ENCODE results near the gene GALT. TPM values are rescaled to one million over a fixed set of nuclear protein-coding genes. Genes with fewer than 3 reads are reported as not detected.

GALT gene
- total RNA-seq, 1 experiment from 2014 or later: 27.6 TPM

DNA sequence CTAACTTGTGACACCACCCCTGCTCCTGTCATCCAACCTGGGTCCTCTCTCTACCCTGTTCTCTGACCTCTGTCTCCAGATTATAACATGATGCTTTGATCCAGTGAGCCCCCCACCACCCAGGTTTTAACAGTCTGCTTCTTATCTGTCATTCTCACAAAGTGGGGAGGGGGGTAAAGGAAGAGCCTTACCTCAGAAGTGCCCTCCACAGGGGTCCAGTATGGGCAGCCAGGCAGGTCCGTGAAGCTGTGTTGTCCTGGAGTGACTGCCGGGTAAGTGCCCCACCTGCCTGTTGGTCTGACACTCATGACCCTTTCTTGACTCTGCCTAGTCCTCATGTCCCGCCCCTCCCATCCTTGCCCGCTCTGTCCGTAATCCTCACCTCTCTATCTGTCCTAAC is 8.9 kb downstream of the GALT start:
- no peaks in the 10 kb centered on the region for H3K9me3 ChIP-seq (ENCODE audit: low read depth, low read length, poor library complexity, severe bottlenecking)
- no peaks in the 10 kb centered on the region for H3K27me3 ChIP-seq (replicated peaks; ENCODE audit: insufficient read depth, low read depth, low read length, poor library complexity)
- no TSS peak for BruUV-seq (replicated peaks)
- H3K36me3 ChIP-seq (ENCODE audit: insufficient read depth, low read length, poor library complexity, severe bottlenecking): no peaks in the 10 kb centered on the region
- CTCF ChIA-PET: no interaction called here
- intact Hi-C loops (cut with micrococcal nuclease; ENCODE audit: unreplicated experiment): no loop called here
- POLR2A ChIA-PET (ENCODE audit: low non-redundant PET): no interaction called here
- no peak for TF ChIP-seq EZH2 (IDR thresholded peaks at IDR 0.05; ENCODE audit: borderline replicate concordance, low read depth, low read length, poor library complexity, severe bottlenecking)
- TF ChIP-seq, protein P1, sequence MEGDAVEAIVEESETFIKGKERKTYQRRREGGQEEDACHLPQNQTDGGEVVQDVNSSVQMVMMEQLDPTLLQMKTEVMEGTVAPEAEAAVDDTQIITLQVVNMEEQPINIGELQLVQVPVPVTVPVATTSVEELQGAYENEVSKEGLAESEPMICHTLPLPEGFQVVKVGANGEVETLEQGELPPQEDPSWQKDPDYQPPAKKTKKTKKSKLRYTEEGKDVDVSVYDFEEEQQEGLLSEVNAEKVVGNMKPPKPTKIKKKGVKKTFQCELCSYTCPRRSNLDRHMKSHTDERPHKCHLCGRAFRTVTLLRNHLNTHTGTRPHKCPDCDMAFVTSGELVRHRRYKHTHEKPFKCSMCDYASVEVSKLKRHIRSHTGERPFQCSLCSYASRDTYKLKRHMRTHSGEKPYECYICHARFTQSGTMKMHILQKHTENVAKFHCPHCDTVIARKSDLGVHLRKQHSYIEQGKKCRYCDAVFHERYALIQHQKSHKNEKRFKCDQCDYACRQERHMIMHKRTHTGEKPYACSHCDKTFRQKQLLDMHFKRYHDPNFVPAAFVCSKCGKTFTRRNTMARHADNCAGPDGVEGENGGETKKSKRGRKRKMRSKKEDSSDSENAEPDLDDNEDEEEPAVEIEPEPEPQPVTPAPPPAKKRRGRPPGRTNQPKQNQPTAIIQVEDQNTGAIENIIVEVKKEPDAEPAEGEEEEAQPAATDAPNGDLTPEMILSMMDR (conservative IDR thresholded peaks at IDR 0.05; ENCODE audit: low read depth, low read length): no peak
- no peak overlapping the region for H3K27ac ChIP-seq (ENCODE audit: low read depth, low read length, poor library complexity, severe bottlenecking)
- DNase-seq (ENCODE audit: low spot score): no peak
- no peak overlapping the region for H3K4me3 ChIP-seq (ENCODE audit: low read depth, low read length, poor library complexity, severe bottlenecking)
- H3K4me1 ChIP-seq (ENCODE audit: insufficient read depth, low read length, poor library complexity, severe bottlenecking): peaks cover 25% of the 10 kb centered on the region

- Histone ChIP-seq H3K4me1 (ENCODE audit: insufficient read depth, low read length, poor library complexity, severe bottlenecking) (peaks cover 25% of the 10 kb centered on the region), H3K4me3 (ENCODE audit: low read depth, low read length, poor library complexity, severe bottlenecking) (no peak overlapping the region), H3K36me3 (ENCODE audit: insufficient read depth, low read length, poor library complexity, severe bottlenecking) (no peaks in the 10 kb centered on the region), H3K9me3 (ENCODE audit: low read depth, low read length, poor library complexity, severe bottlenecking) (no peaks in the 10 kb centered on the region), H3K27me3 (replicated peaks; ENCODE audit: insufficient read depth, low read depth, low read length, poor library complexity) (no peaks in the 10 kb centered on the region), H3K27ac (ENCODE audit: low read depth, low read length, poor library complexity, severe bottlenecking) (no peak overlapping the region)
- POLR2A ChIA-PET (ENCODE audit: low non-redundant PET): no interaction called here
- no TSS peak for BruUV-seq (replicated peaks)
- TF ChIP-seq, protein P1 (conservative IDR thresholded peaks at IDR 0.05; ENCODE audit: low read depth, low read length): no peak
- no peak for TF ChIP-seq EZH2 (IDR thresholded peaks at IDR 0.05; ENCODE audit: borderline replicate concordance, low read depth, low read length, poor library complexity, severe bottlenecking)
- intact Hi-C loops (cut with micrococcal nuclease; ENCODE audit: unreplicated experiment): no loop called here
- CTCF ChIA-PET: no interaction called here
- DNase-seq (ENCODE audit: low spot score): no peak
These were observed 10.5 kb downstream of the GALT start for GRCh38 chr9:34656992-34657391.

DNA sequence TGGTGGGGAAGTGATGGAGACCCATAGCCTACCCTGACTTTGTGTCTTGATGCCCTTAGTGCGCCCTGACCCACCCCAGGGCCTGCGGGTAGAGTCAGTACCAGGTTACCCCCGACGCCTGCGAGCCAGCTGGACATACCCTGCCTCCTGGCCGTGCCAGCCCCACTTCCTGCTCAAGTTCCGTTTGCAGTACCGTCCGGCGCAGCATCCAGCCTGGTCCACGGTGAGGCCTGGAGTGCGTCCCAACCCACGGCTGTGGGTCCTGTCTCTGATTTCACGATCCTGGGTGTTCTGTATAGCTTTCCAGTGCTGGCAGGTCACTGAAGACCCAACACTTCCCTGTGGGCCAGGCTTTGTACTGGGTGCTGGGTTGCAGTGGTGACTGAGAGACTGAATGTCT is 12.0 kb downstream of the GALT start:
- no peaks in the 10 kb centered on the region for H3K27me3 ChIP-seq (replicated peaks; ENCODE audit: insufficient read depth, low read depth, low read length, poor library complexity)
- H3K4me1 ChIP-seq (ENCODE audit: insufficient read depth, low read length, poor library complexity, severe bottlenecking): peaks cover 17% of the 10 kb centered on the region
- H3K36me3 ChIP-seq (ENCODE audit: insufficient read depth, low read length, poor library complexity, severe bottlenecking): no peaks in the 10 kb centered on the region
- no peak overlapping the region for H3K4me3 ChIP-seq (ENCODE audit: low read depth, low read length, poor library complexity, severe bottlenecking)
- no peak overlapping the region for H3K27ac ChIP-seq (ENCODE audit: low read depth, low read length, poor library complexity, severe bottlenecking)
- TF ChIP-seq, protein P1 (conservative IDR thresholded peaks at IDR 0.05; ENCODE audit: low read depth, low read length): no peak
- no peak for TF ChIP-seq EZH2 (IDR thresholded peaks at IDR 0.05; ENCODE audit: borderline replicate concordance, low read depth, low read length, poor library complexity, severe bottlenecking)
- H3K9me3 ChIP-seq (ENCODE audit: low read depth, low read length, poor library complexity, severe bottlenecking): no peaks in the 10 kb centered on the region
- DNase-seq (ENCODE audit: low spot score): no peak
- CTCF ChIA-PET: no interaction called here
- intact Hi-C loops (cut with micrococcal nuclease; ENCODE audit: unreplicated experiment): no loop called here
- BruUV-seq (replicated peaks): no TSS peak
- POLR2A ChIA-PET (ENCODE audit: low non-redundant PET): no interaction called here

Data from A673 (cell line).